ENCODE data around the gene MERTK. TPM values are rescaled to one million over a fixed set of nuclear protein-coding genes. Genes with fewer than 3 reads are reported as not detected.

Gene MERTK
- total RNA-seq, 1 donor from 2014 or later, result 4.7 TPM

GRCh38 chr2:111995148-111995547 lies 96.7 kb downstream of the MERTK start:
- Histone ChIP-seq H3K4me1 (no peaks in the 10 kb centered on the region), H3K36me3 (peaks cover 44% of the 10 kb centered on the region), H3K9me3 (replicated peaks) (no peaks in the 10 kb centered on the region), H3K27me3 (ENCODE audit: low read depth) (no peaks in the 10 kb centered on the region), H3K4me3 (no peak overlapping the region), H3K27ac (replicated peaks) (no peak overlapping the region)
- no peak for TF ChIP-seq CTCF (IDR thresholded peaks at IDR 0.05; ENCODE audit: borderline replicate concordance)
- no peak for DNase-seq
- intact Hi-C loops (cut with micrococcal nuclease), result no loop called here

GRCh38 chr2:111999809-112000208 lies 101.4 kb downstream of the MERTK start:
- intact Hi-C loops (cut with micrococcal nuclease), result no loop called here
- DNase-seq, result no peak
- Histone ChIP-seq H3K27ac (replicated peaks) (no peak overlapping the region), H3K27me3 (ENCODE audit: low read depth) (no peaks in the 10 kb centered on the region), H3K36me3 (peaks cover 55% of the 10 kb centered on the region), H3K4me3 (no peak overlapping the region), H3K4me1 (peaks cover 9% of the 10 kb centered on the region), H3K9me3 (replicated peaks) (no peaks in the 10 kb centered on the region)
- TF ChIP-seq CTCF (IDR thresholded peaks at IDR 0.05; ENCODE audit: borderline replicate concordance), result no peak

GRCh38 chr2:112000399-112001135 lies 102.2 kb downstream of the MERTK start:
- no peak for TF ChIP-seq CTCF (IDR thresholded peaks at IDR 0.05; ENCODE audit: borderline replicate concordance)
- intact Hi-C loops (cut with micrococcal nuclease), result no loop called here
- no peak overlapping the region for H3K4me3 ChIP-seq
- H3K27me3 ChIP-seq (ENCODE audit: low read depth), result no peaks in the 10 kb centered on the region
- peaks cover 51% of the 10 kb centered on the region for H3K36me3 ChIP-seq
- DNase-seq, result no peak
- peaks cover 9% of the 10 kb centered on the region for H3K4me1 ChIP-seq
- H3K27ac ChIP-seq (replicated peaks), result no peak overlapping the region
- no peaks in the 10 kb centered on the region for H3K9me3 ChIP-seq (replicated peaks)

- H3K27ac ChIP-seq (replicated peaks), result no peak overlapping the region
- no peaks in the 10 kb centered on the region for H3K27me3 ChIP-seq (ENCODE audit: low read depth)
- H3K4me1 ChIP-seq, result peaks cover 9% of the 10 kb centered on the region
- no peak for TF ChIP-seq CTCF (IDR thresholded peaks at IDR 0.05; ENCODE audit: borderline replicate concordance)
- no peak overlapping the region for H3K4me3 ChIP-seq
- intact Hi-C loops (cut with micrococcal nuclease), result no loop called here
- no peaks in the 10 kb centered on the region for H3K9me3 ChIP-seq (replicated peaks)
- H3K36me3 ChIP-seq, result peaks cover 44% of the 10 kb centered on the region
- no peak for DNase-seq
Measured at GRCh38 chr2:112001136-112001715, 102.8 kb downstream of the MERTK start.

- H3K4me3 ChIP-seq, result no peak overlapping the region
- H3K4me1 ChIP-seq, result peaks cover 9% of the 10 kb centered on the region
- H3K27me3 ChIP-seq (ENCODE audit: low read depth), result no peaks in the 10 kb centered on the region
- no peak for DNase-seq
- H3K27ac ChIP-seq (replicated peaks), result no peak overlapping the region
- intact Hi-C loops (cut with micrococcal nuclease), result no loop called here
- no peaks in the 10 kb centered on the region for H3K9me3 ChIP-seq (replicated peaks)
- peaks cover 47% of the 10 kb centered on the region for H3K36me3 ChIP-seq
- no peak for TF ChIP-seq CTCF (IDR thresholded peaks at IDR 0.05; ENCODE audit: borderline replicate concordance)
Measured at GRCh38 chr2:112001942-112002341, 103.5 kb downstream of the MERTK start.
